HG03432 (cell line): ENCODE results near the gene QARS1.

ENCODE experiments used
- ATAC-seq: cut with Tn5 transposase; IDR thresholded peaks from one replicate; pipeline ENCODE4 v1.9.1; 2021; ENCODE audit warnings: mild to moderate bottlenecking, moderate library complexity; ENCODE audit not compliant: unreplicated experiment

QARS1 gene

DNA sequence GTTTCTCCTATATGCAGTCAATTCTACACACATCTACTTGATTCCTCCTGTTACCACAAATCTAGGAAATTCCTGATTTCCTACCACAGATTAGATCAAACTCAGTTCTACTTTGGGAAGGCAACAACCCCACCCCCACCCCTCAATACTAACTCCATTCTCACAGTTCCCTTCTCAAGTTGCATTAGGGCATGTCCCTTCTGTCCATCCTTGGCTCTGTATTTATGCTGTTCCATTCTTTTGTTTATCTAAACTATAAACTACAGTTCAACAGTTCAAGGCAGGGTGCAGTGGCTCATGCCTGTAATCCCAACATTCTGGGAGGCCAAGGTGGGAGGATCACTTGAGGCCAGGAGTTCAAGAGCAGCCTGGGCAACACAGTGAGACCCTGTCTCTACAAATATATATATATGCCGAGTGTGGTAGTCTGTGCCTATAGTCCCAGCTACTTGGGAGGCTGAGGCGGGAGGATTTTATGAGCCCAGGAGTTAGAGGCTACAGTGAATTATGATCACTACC lies 50.2 kb downstream of the QARS1 start:
- no peak for ATAC-seq

DNA sequence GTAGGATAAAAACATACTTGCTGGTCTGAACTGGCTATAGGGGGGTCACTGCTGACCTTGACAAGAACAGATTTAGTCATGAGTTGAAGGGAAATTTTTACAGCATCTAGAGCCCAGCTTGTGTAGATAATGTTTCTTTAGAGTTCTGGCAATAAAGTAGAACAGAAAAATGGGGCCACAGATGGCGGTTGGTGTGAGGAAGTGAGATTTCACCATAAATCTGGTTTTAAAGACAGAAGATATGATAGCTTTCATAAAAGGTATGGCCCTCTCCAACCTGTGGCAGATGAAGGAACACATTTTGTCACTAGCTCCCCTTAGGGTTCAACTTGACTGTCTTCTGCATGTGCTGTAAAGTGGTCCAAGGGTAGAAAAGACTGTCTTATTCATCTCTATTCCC lies 51.0 kb downstream of the QARS1 start:
- no peak for ATAC-seq
